Heart left ventricle (tissue), 13 donors: ENCODE measurements around the gene RALGAPA2.

Experiments
- POLR2A ChIP-seq, 2 donors: fragments of 450-650 bp; IDR thresholded peaks; one replicate each; pipeline ENCODE4 v1.6.1; 2017; ENCODE audit warnings: antibody characterized with exemption in 2 of 2, mild to moderate bottlenecking in 2 of 2, moderate library complexity in 2 of 2
- TF ChIP-seq, protein P1 (sequence below), 12 donors: fragments of 200-600 bp; sonication (generic) in 4 of 12; IDR thresholded peaks; one replicate each; pipeline versions ENCODE4 v1.5.0 to v1.8.0; 2018 to 2022; ENCODE audit warnings: antibody characterized with exemption in 12 of 12, mild to moderate bottlenecking in 5 of 12
- donor health status: ischemic (EF 13 %, LVEDD 7.1; RV severe dilation, severe dysfunction).
- donor health status: DM: no; HTN: yes; CAD: no.
- donor health status: DM: no; HTN: no; CAD: no.
- donor health status: ischemic (EF 25% LVEDD 6.9; RV normal size, moderate dysfunction).
- donor health status: ischemic (EF 25% LVEDD 5.7; RV mildly dilated, moderate dysfunction).
- donor health status: ischemic (EF 35%, LVEDD 5.7; RV mildly dilated, moderate dysfunction).
- donor health status: nonischemic (EF 11% LVEDD 7.7; RV severe dilation, severe dysfunction).
- donor health status: DM: yes; HTN: yes; CAD: no.
- donor health status: PGD.
- donor health status: ischemic (EF 29% LVEDD 5.4; RV normal size, mild dysfunction).
- donor health status: nonischemic (EF 23%, LVEDD 6.1; RV moderate dilation, normal function).

GRCh38 chr20:20413810-20414281 is 298.6 kb downstream of the RALGAPA2 start:
- TF ChIP-seq, protein P1, sequence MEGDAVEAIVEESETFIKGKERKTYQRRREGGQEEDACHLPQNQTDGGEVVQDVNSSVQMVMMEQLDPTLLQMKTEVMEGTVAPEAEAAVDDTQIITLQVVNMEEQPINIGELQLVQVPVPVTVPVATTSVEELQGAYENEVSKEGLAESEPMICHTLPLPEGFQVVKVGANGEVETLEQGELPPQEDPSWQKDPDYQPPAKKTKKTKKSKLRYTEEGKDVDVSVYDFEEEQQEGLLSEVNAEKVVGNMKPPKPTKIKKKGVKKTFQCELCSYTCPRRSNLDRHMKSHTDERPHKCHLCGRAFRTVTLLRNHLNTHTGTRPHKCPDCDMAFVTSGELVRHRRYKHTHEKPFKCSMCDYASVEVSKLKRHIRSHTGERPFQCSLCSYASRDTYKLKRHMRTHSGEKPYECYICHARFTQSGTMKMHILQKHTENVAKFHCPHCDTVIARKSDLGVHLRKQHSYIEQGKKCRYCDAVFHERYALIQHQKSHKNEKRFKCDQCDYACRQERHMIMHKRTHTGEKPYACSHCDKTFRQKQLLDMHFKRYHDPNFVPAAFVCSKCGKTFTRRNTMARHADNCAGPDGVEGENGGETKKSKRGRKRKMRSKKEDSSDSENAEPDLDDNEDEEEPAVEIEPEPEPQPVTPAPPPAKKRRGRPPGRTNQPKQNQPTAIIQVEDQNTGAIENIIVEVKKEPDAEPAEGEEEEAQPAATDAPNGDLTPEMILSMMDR (IDR thresholded peaks at IDR 0.05), result no peak
- TF ChIP-seq POLR2A (IDR thresholded peaks at IDR 0.05), result no peak
